Immature natural killer cell (primary cell): ENCODE measurements around the gene WHRN. TPM values are rescaled to one million over a fixed set of nuclear protein-coding genes. Genes with fewer than 3 reads are reported as not detected.

Experiments
- DNase-seq, 3 donors: peaks; one replicate each; pipeline ENCODE4 v3.0.0; 2022; ENCODE audit warnings: mixed read lengths in 1 of 3
- H3K27ac Mint-ChIP-seq, 6 donors: one replicate each; pipeline ENCODE4 v1.8.0; 2020; ENCODE audit warnings: mixed read lengths in 6 of 6, mild to moderate bottlenecking in 5 of 6, inconsistent platforms in 4 of 6, moderate library complexity in 3 of 6
- H3K27me3 Mint-ChIP-seq, 3 donors: one replicate each; pipeline ENCODE4 v1.8.0; 2020 to 2021; ENCODE audit warnings: low read depth in 3 of 3, mild to moderate bottlenecking in 3 of 3, mixed read lengths in 3 of 3, moderate library complexity in 3 of 3, inconsistent platforms in 1 of 3
- H3K36me3 Mint-ChIP-seq, 3 donors: one replicate each; pipeline ENCODE4 v1.8.0; 2020; ENCODE audit warnings: mixed read lengths in 3 of 3, inconsistent platforms in 2 of 3, mild to moderate bottlenecking in 2 of 3
- H3K4me1 Mint-ChIP-seq, 2 donors: one replicate each; pipeline ENCODE4 v1.8.0; 2020; ENCODE audit warnings: inconsistent platforms in 2 of 2, mild to moderate bottlenecking in 2 of 2, mixed read lengths in 2 of 2, moderate library complexity in 1 of 2
- H3K4me3 Mint-ChIP-seq, 5 donors: one replicate each; pipeline ENCODE4 v1.8.0; 2020; ENCODE audit warnings: mild to moderate bottlenecking in 5 of 5, mixed read lengths in 5 of 5, inconsistent platforms in 3 of 5, moderate library complexity in 3 of 5
- H3K9me3 Mint-ChIP-seq, 6 donors: one replicate each; pipeline ENCODE4 v1.8.0; 2020; ENCODE audit warnings: mild to moderate bottlenecking in 6 of 6, mixed read lengths in 6 of 6, inconsistent platforms in 4 of 6, moderate library complexity in 3 of 6
- polyA plus RNA-seq, 3 donors: library from polyadenylated mRNA; unstranded; fragments of 300-500 nt; fragmentation: Illumina TruSeq; gene quantifications; one replicate each; pipeline ENCODE4 v1.2.3, GENCODE V29; 2021

Gene WHRN
- polyA plus RNA-seq, 3 donors from 2014 or later, result 0.22 to 1.4 (median 1.0) TPM

GRCh38 chr9:114494776-114495569 lies 10.3 kb downstream of the WHRN start:
- H3K4me3 Mint-ChIP-seq, result no peak overlapping the region
- no peaks in the 10 kb centered on the region for H3K9me3 Mint-ChIP-seq
- peaks cover 0 to 5% of the 10 kb centered on the region in 2 donors for H3K4me1 Mint-ChIP-seq
- H3K27ac Mint-ChIP-seq, result peak overlapping the region in 3 of 6 donors; percentile 3 to 26 (median 19)
- no peaks in the 10 kb centered on the region for H3K36me3 Mint-ChIP-seq
- DNase-seq, result no peak
- H3K27me3 Mint-ChIP-seq, result peaks cover 6 to 10% (median 7%) of the 10 kb centered on the region in 3 donors

- Mint-ChIP-seq H3K9me3 (no peaks in the 10 kb centered on the region), H3K4me3 (no peak overlapping the region), H3K36me3 (no peaks in the 10 kb centered on the region), H3K27me3 (peaks cover 7 to 12% (median 8%) of the 10 kb centered on the region in 3 donors), H3K4me1 (peaks cover 0 to 5% of the 10 kb centered on the region in 2 donors), H3K27ac (peak overlapping the region in 1 of 6 donors; percentile 51)
- no peak for DNase-seq
Measured at GRCh38 chr9:114493521-114494184, 11.6 kb downstream of the WHRN start.

- Mint-ChIP-seq H3K9me3 (no peaks in the 10 kb centered on the region), H3K27me3 (peaks cover 7 to 12% (median 8%) of the 10 kb centered on the region in 3 donors), H3K4me3 (no peak overlapping the region), H3K4me1 (peaks cover 0 to 5% of the 10 kb centered on the region in 2 donors), H3K36me3 (no peaks in the 10 kb centered on the region), H3K27ac (no peak overlapping the region)
- DNase-seq, result no peak
Measured at GRCh38 chr9:114492991-114493390, 12.3 kb downstream of the WHRN start.

- Mint-ChIP-seq H3K27me3 (peaks cover 7 to 12% (median 10%) of the 10 kb centered on the region in 3 donors), H3K9me3 (no peaks in the 10 kb centered on the region), H3K4me1 (no peaks in the 10 kb centered on the region), H3K4me3 (no peak overlapping the region), H3K36me3 (no peaks in the 10 kb centered on the region), H3K27ac (no peak overlapping the region)
- no peak for DNase-seq
Measured at GRCh38 chr9:114491430-114492003, 13.8 kb downstream of the WHRN start.

GRCh38 chr9:114489928-114490327 lies 15.3 kb downstream of the WHRN start:
- no peak for DNase-seq
- Mint-ChIP-seq H3K4me3 (no peak overlapping the region), H3K36me3 (no peaks in the 10 kb centered on the region), H3K4me1 (peaks cover 0 to 2% of the 10 kb centered on the region in 2 donors), H3K9me3 (no peaks in the 10 kb centered on the region), H3K27me3 (peaks cover 7 to 13% (median 11%) of the 10 kb centered on the region in 3 donors), H3K27ac (no peak overlapping the region)

GRCh38 chr9:114488398-114489129 lies 16.7 kb downstream of the WHRN start:
- DNase-seq, result no peak
- H3K27me3 Mint-ChIP-seq, result peaks cover 7 to 12% (median 9%) of the 10 kb centered on the region in 3 donors
- peaks cover 0 to 5% of the 10 kb centered on the region in 2 donors for H3K4me1 Mint-ChIP-seq
- no peaks in the 10 kb centered on the region for H3K36me3 Mint-ChIP-seq
- H3K27ac Mint-ChIP-seq, result peak overlapping the region in 2 of 6 donors; percentile 1 to 7
- no peak overlapping the region for H3K4me3 Mint-ChIP-seq
- H3K9me3 Mint-ChIP-seq, result no peaks in the 10 kb centered on the region

GRCh38 chr9:114487607-114488300 lies 17.5 kb downstream of the WHRN start:
- DNase-seq, result peak; percentile 63 to 73 (median 63)
- H3K4me1 Mint-ChIP-seq, result peaks cover 0 to 5% of the 10 kb centered on the region in 2 donors
- no peaks in the 10 kb centered on the region for H3K36me3 Mint-ChIP-seq
- H3K27ac Mint-ChIP-seq, result no peak overlapping the region
- peaks cover 6 to 12% (median 9%) of the 10 kb centered on the region in 3 donors for H3K27me3 Mint-ChIP-seq
- H3K9me3 Mint-ChIP-seq, result no peaks in the 10 kb centered on the region
- no peak overlapping the region for H3K4me3 Mint-ChIP-seq

- Mint-ChIP-seq H3K27me3 (peaks cover 4 to 14% (median 10%) of the 10 kb centered on the region in 3 donors), H3K27ac (peak overlapping the region in 1 of 6 donors; percentile 57), H3K9me3 (no peaks in the 10 kb centered on the region), H3K4me3 (no peak overlapping the region), H3K36me3 (no peaks in the 10 kb centered on the region), H3K4me1 (peaks cover 0 to 5% of the 10 kb centered on the region in 2 donors)
- DNase-seq, result no peak
Measured at GRCh38 chr9:114486205-114486963, 18.9 kb downstream of the WHRN start.

- Mint-ChIP-seq H3K27ac (peak overlapping the region in 3 of 6 donors; percentile 8 to 85 (median 22)), H3K9me3 (no peaks in the 10 kb centered on the region), H3K27me3 (peaks cover 4 to 12% (median 9%) of the 10 kb centered on the region in 3 donors), H3K4me1 (peaks cover 0 to 5% of the 10 kb centered on the region in 2 donors), H3K4me3 (no peak overlapping the region), H3K36me3 (no peaks in the 10 kb centered on the region)
- peak in 1 of 3 donors; percentile 38 for DNase-seq
Measured at GRCh38 chr9:114484854-114485443, 20.3 kb downstream of the WHRN start.

- H3K9me3 Mint-ChIP-seq, result no peaks in the 10 kb centered on the region
- no peak for DNase-seq
- H3K27ac Mint-ChIP-seq, result peak overlapping the region in 2 of 6 donors; percentile 22 to 85
- peaks cover 0 to 5% of the 10 kb centered on the region in 2 donors for H3K4me1 Mint-ChIP-seq
- no peaks in the 10 kb centered on the region for H3K36me3 Mint-ChIP-seq
- peaks cover 4 to 12% (median 9%) of the 10 kb centered on the region in 3 donors for H3K27me3 Mint-ChIP-seq
- H3K4me3 Mint-ChIP-seq, result no peak overlapping the region
Measured at GRCh38 chr9:114484215-114484853, 20.9 kb downstream of the WHRN start.

GRCh38 chr9:114483499-114483898 lies 21.8 kb downstream of the WHRN start:
- no peaks in the 10 kb centered on the region for H3K36me3 Mint-ChIP-seq
- no peak for DNase-seq
- H3K27me3 Mint-ChIP-seq, result peaks cover 4 to 10% (median 7%) of the 10 kb centered on the region in 3 donors
- peaks cover 0 to 5% of the 10 kb centered on the region in 2 donors for H3K4me1 Mint-ChIP-seq
- H3K4me3 Mint-ChIP-seq, result no peak overlapping the region
- H3K9me3 Mint-ChIP-seq, result no peaks in the 10 kb centered on the region
- H3K27ac Mint-ChIP-seq, result peak overlapping the region in 1 of 6 donors; percentile 63

- no peaks in the 10 kb centered on the region for H3K36me3 Mint-ChIP-seq
- H3K4me3 Mint-ChIP-seq, result no peak overlapping the region
- no peaks in the 10 kb centered on the region for H3K9me3 Mint-ChIP-seq
- H3K4me1 Mint-ChIP-seq, result peaks cover 0 to 5% of the 10 kb centered on the region in 2 donors
- H3K27me3 Mint-ChIP-seq, result peaks cover 4 to 10% (median 7%) of the 10 kb centered on the region in 3 donors
- no peak overlapping the region for H3K27ac Mint-ChIP-seq
- DNase-seq, result no peak
Measured at GRCh38 chr9:114482593-114482992, 22.7 kb downstream of the WHRN start.
